Activated T-helper 1 cell treated with anti-CD3 and anti-CD28 coated beads, Interleukin-12 subunit alpha, Interleukin-12 subunit beta, Interleukin-2, Interleukin-4 antibody, amounts not matched to agents 30 ng/mL and 10 ng/mL and 1 ng/mL, durations not matched to agents 14 hours and 24 hours and 36 hours (primary cell): ENCODE measurements around the gene MAP3K10. TPM values are rescaled to one million over a fixed set of nuclear protein-coding genes. Genes with fewer than 3 reads are reported as not detected.

Experiments used
- DNase-seq: peaks from one replicate; pipeline ENCODE4 v3.0.0; 2021; ENCODE audit warnings: low spot score
- H3K27ac Mint-ChIP-seq: one replicate; pipeline ENCODE4 v1.8.0; 2021; ENCODE audit warnings: mild to moderate bottlenecking, mixed read lengths
- H3K27me3 Mint-ChIP-seq: one replicate; pipeline ENCODE4 v1.8.0; 2022; ENCODE audit warnings: mild to moderate bottlenecking, moderate library complexity, mixed read lengths; ENCODE audit not compliant: insufficient read depth
- H3K36me3 Mint-ChIP-seq: one replicate; pipeline ENCODE4 v1.8.0; 2021; ENCODE audit warnings: low read depth, mixed read lengths
- H3K4me1 Mint-ChIP-seq: one replicate; pipeline ENCODE4 v1.8.0; 2021; ENCODE audit warnings: low read depth, mixed read lengths
- H3K4me3 Mint-ChIP-seq: one replicate; pipeline ENCODE4 v1.8.0; 2021; ENCODE audit warnings: mild to moderate bottlenecking, moderate library complexity, mixed read lengths
- H3K9me3 Mint-ChIP-seq: one replicate; pipeline ENCODE4 v1.8.0; 2021; ENCODE audit warnings: mixed read lengths
- intact Hi-C: fragments of 100-400 bp; cut with micrococcal nuclease; formaldehyde crosslinking; loops from one replicate; pipeline ENCODE4 v1.15.1; 2024
- total RNA-seq: library from RNA; stranded (reverse); gene quantifications from 2 replicates; pipeline ENCODE4 v1.2.3, GENCODE V29; 2022

The MAP3K10 gene
- total RNA-seq, 1 donor from 2014 or later = 19.8 TPM

- Mint-ChIP-seq H3K4me1 (peaks cover 5% of the 10 kb centered on the region), H3K9me3 (no peaks in the 10 kb centered on the region), H3K27me3 (peaks cover 16% of the 10 kb centered on the region)
Measured at GRCh38 chr19:40184273-40184672, 7.0 kb upstream of the MAP3K10 start.

GRCh38 chr19:40191836-40192646 is 815 bp downstream of the MAP3K10 start:
- intact Hi-C loops = loop anchor here (1.0 to 5.0 kb wide), 8 partner anchors 26 to 350 kb away; partner anchors contain the start of genes AKT2, PSMC4, TTC9B and ZNF546
- Mint-ChIP-seq H3K27ac (no peak overlapping the region), H3K4me1 (peaks cover 34% of the 10 kb centered on the region), H3K9me3 (no peaks in the 10 kb centered on the region), H3K27me3 (peaks cover 6% of the 10 kb centered on the region), H3K4me3 (peak overlapping the region; percentile 70), H3K36me3 (peaks cover 3% of the 10 kb centered on the region)
- peak; percentile 16 for DNase-seq

More at GRCh38 chr19:40184273-40184672, 7.0 kb upstream of the MAP3K10 start:
- H3K36me3 Mint-ChIP-seq = no peaks in the 10 kb centered on the region
- no peak for DNase-seq
- intact Hi-C loops = no loop called here
- no peak overlapping the region for H3K4me3 Mint-ChIP-seq
- H3K27ac Mint-ChIP-seq = no peak overlapping the region

- Mint-ChIP-seq H3K36me3 (peaks cover 3% of the 10 kb centered on the region), H3K9me3 (no peaks in the 10 kb centered on the region), H3K27ac (no peak overlapping the region), H3K4me3 (peak overlapping the region; percentile 70), H3K27me3 (peaks cover 6% of the 10 kb centered on the region), H3K4me1 (peaks cover 34% of the 10 kb centered on the region)
- DNase-seq = no peak
- intact Hi-C loops = loop anchor here (5.0 kb wide), 1 partner anchor 351 kb away; no protein-coding TSS in a partner anchor
Measured at GRCh38 chr19:40192758-40193586, 1.7 kb downstream of the MAP3K10 start.

- Mint-ChIP-seq H3K4me3 (peak overlapping the region; percentile 21), H3K4me1 (peaks cover 31% of the 10 kb centered on the region), H3K27me3 (peaks cover 3% of the 10 kb centered on the region), H3K36me3 (peaks cover 3% of the 10 kb centered on the region), H3K9me3 (no peaks in the 10 kb centered on the region), H3K27ac (no peak overlapping the region)
- no peak for DNase-seq
- intact Hi-C loops = loop anchor here (5.0 kb wide), 1 partner anchor 351 kb away; no protein-coding TSS in a partner anchor
Measured at GRCh38 chr19:40193587-40193849, 2.3 kb downstream of the MAP3K10 start.

GRCh38 chr19:40198272-40198990 is 7.2 kb downstream of the MAP3K10 start:
- no peak overlapping the region for H3K27ac Mint-ChIP-seq
- H3K27me3 Mint-ChIP-seq = no peaks in the 10 kb centered on the region
- peaks cover 2% of the 10 kb centered on the region for H3K36me3 Mint-ChIP-seq
- no peak for DNase-seq
- H3K4me3 Mint-ChIP-seq = no peak overlapping the region
- H3K4me1 Mint-ChIP-seq = peaks cover 12% of the 10 kb centered on the region
- intact Hi-C loops = no loop called here
- no peaks in the 10 kb centered on the region for H3K9me3 Mint-ChIP-seq

GRCh38 chr19:40200341-40201099 is 9.3 kb downstream of the MAP3K10 start:
- H3K27me3 Mint-ChIP-seq = no peaks in the 10 kb centered on the region
- H3K4me3 Mint-ChIP-seq = no peak overlapping the region
- H3K27ac Mint-ChIP-seq = no peak overlapping the region
- no peaks in the 10 kb centered on the region for H3K9me3 Mint-ChIP-seq
- peaks cover 2% of the 10 kb centered on the region for H3K36me3 Mint-ChIP-seq
- intact Hi-C loops = no loop called here
- DNase-seq = no peak
- H3K4me1 Mint-ChIP-seq = no peaks in the 10 kb centered on the region

- intact Hi-C loops = no loop called here
- no peaks in the 10 kb centered on the region for H3K9me3 Mint-ChIP-seq
Measured at GRCh38 chr19:40204381-40204780, 13.2 kb downstream of the MAP3K10 start.

GRCh38 chr19:40205760-40206159 is 14.5 kb downstream of the MAP3K10 start:
- intact Hi-C loops = no loop called here
- Mint-ChIP-seq H3K4me1 (no peaks in the 10 kb centered on the region), H3K9me3 (no peaks in the 10 kb centered on the region), H3K27me3 (no peaks in the 10 kb centered on the region), H3K4me3 (no peak overlapping the region), H3K27ac (no peak overlapping the region), H3K36me3 (peaks cover 4% of the 10 kb centered on the region)
- no peak for DNase-seq

More at GRCh38 chr19:40204381-40204780, 13.2 kb downstream of the MAP3K10 start:
- Mint-ChIP-seq H3K27me3 (no peaks in the 10 kb centered on the region), H3K27ac (no peak overlapping the region), H3K4me3 (no peak overlapping the region), H3K36me3 (peaks cover 2% of the 10 kb centered on the region), H3K4me1 (no peaks in the 10 kb centered on the region)
- DNase-seq = no peak

GRCh38 chr19:40208602-40209001 is 17.4 kb downstream of the MAP3K10 start:
- Mint-ChIP-seq H3K27ac (no peak overlapping the region), H3K9me3 (no peaks in the 10 kb centered on the region), H3K4me1 (no peaks in the 10 kb centered on the region), H3K36me3 (peaks cover 4% of the 10 kb centered on the region), H3K4me3 (no peak overlapping the region), H3K27me3 (no peaks in the 10 kb centered on the region)
- no peak for DNase-seq
- intact Hi-C loops = no loop called here

- DNase-seq = no peak
- H3K4me3 Mint-ChIP-seq = no peak overlapping the region
- H3K27me3 Mint-ChIP-seq = no peaks in the 10 kb centered on the region
- no peaks in the 10 kb centered on the region for H3K4me1 Mint-ChIP-seq
- H3K9me3 Mint-ChIP-seq = no peaks in the 10 kb centered on the region
- intact Hi-C loops = no loop called here
- H3K27ac Mint-ChIP-seq = no peak overlapping the region
- peaks cover 4% of the 10 kb centered on the region for H3K36me3 Mint-ChIP-seq
Measured at GRCh38 chr19:40210889-40211288, 19.7 kb downstream of the MAP3K10 start.

- H3K27me3 Mint-ChIP-seq = peaks cover 10% of the 10 kb centered on the region
- peaks cover 4% of the 10 kb centered on the region for H3K36me3 Mint-ChIP-seq
- peaks cover 9% of the 10 kb centered on the region for H3K4me1 Mint-ChIP-seq
- intact Hi-C loops = no loop called here
- no peak overlapping the region for H3K4me3 Mint-ChIP-seq
- DNase-seq = no peak
- H3K27ac Mint-ChIP-seq = no peak overlapping the region
- H3K9me3 Mint-ChIP-seq = no peaks in the 10 kb centered on the region
Measured at GRCh38 chr19:40213251-40213829, 22.1 kb downstream of the MAP3K10 start.
